Natural killer cell (primary cell): ENCODE results near the gene PLD1. TPM values are rescaled to one million over a fixed set of nuclear protein-coding genes. Genes with fewer than 3 reads are reported as not detected.

ENCODE experiments used
- ATAC-seq, 3 donors: fragments of 150-1000 bp in 2 of 3; fragments of 200-7000 bp in 1 of 3; cut with Tn5 transposase; 1 replicate in 1 of 3; 2 replicates in 2 of 3; pipeline ENCODE4 v1.10.0; 2021; ENCODE audit warnings: mild to moderate bottlenecking in 2 of 3, moderate library complexity in 2 of 3
- DNase-seq, 2 donors: peaks; one replicate each; pipeline versions ENCODE4 v3.0.0 to v3.0.0-alpha.2; 2013 to 2021; ENCODE audit warnings: mixed read lengths in 1 of 2
- H3K27ac ChIP-seq: one replicate; pipeline ENCODE4 v1.5.1; 2013; ENCODE audit warnings: mild to moderate bottlenecking, low read length
- H3K27me3 ChIP-seq: one replicate; pipeline ENCODE4 v1.6.1; 2013; ENCODE audit warnings: low read length; ENCODE audit not compliant: control insufficient read depth, insufficient read depth
- H3K36me3 ChIP-seq: one replicate; pipeline ENCODE4 v1.6.1; 2013; ENCODE audit warnings: low read length; ENCODE audit not compliant: control insufficient read depth, insufficient read depth
- H3K4me1 ChIP-seq: one replicate; pipeline ENCODE4 v1.6.1; 2013; ENCODE audit warnings: low read length; ENCODE audit not compliant: control insufficient read depth, insufficient read depth
- H3K4me3 ChIP-seq: one replicate; pipeline ENCODE4 v1.5.1; 2013; ENCODE audit warnings: low read length
- H3K9me3 ChIP-seq: one replicate; pipeline ENCODE4 v1.6.1; 2013; ENCODE audit warnings: low read length; ENCODE audit not compliant: control insufficient read depth, insufficient read depth
- H3K27ac Mint-ChIP-seq, 2 donors: one replicate each; pipeline ENCODE4 v1.8.0; 2022; ENCODE audit warnings: mild to moderate bottlenecking in 2 of 2, mixed read lengths in 2 of 2, moderate library complexity in 1 of 2
- H3K27me3 Mint-ChIP-seq, 2 donors: one replicate each; pipeline ENCODE4 v1.8.0; 2022; ENCODE audit warnings: low read depth in 2 of 2, mixed read lengths in 2 of 2
- H3K36me3 Mint-ChIP-seq: one replicate; pipeline ENCODE4 v1.8.0; 2022; ENCODE audit warnings: mixed read lengths
- H3K4me1 Mint-ChIP-seq, 2 donors: one replicate each; pipeline ENCODE4 v1.8.0; 2022; ENCODE audit warnings: mixed read lengths in 2 of 2
- H3K4me3 Mint-ChIP-seq: one replicate; pipeline ENCODE4 v1.8.0; 2022; ENCODE audit warnings: mild to moderate bottlenecking, moderate library complexity, mixed read lengths
- H3K9me3 Mint-ChIP-seq, 2 donors: one replicate each; pipeline ENCODE4 v1.8.0; 2022; ENCODE audit warnings: mixed read lengths in 2 of 2
- WGBS: methylation state at CpG from one replicate; pipeline ENCODE4 v1.1.7; 2013; ENCODE audit warnings: missing lambda C conversion rate; ENCODE audit not compliant: insufficient coverage; 5-methylcytosine and 5-hydroxymethylcytosine counted together
- intact Hi-C: fragments of 100-400 bp; cut with micrococcal nuclease; formaldehyde crosslinking; loops from one replicate; pipeline ENCODE4 v1.14.2; 2022
- total RNA-seq, 4 donors: library from RNA; stranded (reverse); fragments of 120-200 nt in 1 of 4; gene quantifications; one replicate each; pipeline versions ENCODE4 v1.2.3 to v1.2.4, GENCODE V29; 2013 to 2022
- TF ChIP-seq, protein P1 (sequence below): fragments of 200-600 bp; IDR thresholded peaks from one replicate; pipeline ENCODE4 v1.8.0; 2022; ENCODE audit warnings: antibody characterized with exemption

Gene PLD1
- total RNA-seq, 3 donors from 2014 or later (not counting 1 experiment from before 2014, with no cell fraction given), result 13.2 to 26.3 (median 17.1) TPM

- intact Hi-C loops, result no loop called here
- Histone ChIP-seq H3K9me3 (no peaks in the 10 kb centered on the region), H3K4me3 (no peak overlapping the region), H3K4me1 (no peaks in the 10 kb centered on the region), H3K27me3 (no peaks in the 10 kb centered on the region), H3K27ac (no peak overlapping the region), H3K36me3 (no peaks in the 10 kb centered on the region)
- Mint-ChIP-seq H3K36me3 (no peaks in the 10 kb centered on the region), H3K27ac (no peak overlapping the region), H3K4me1 (no peaks in the 10 kb centered on the region), H3K27me3 (no peaks in the 10 kb centered on the region), H3K9me3 (no peaks in the 10 kb centered on the region), H3K4me3 (no peak overlapping the region)
- DNase-seq (no peak), ATAC-seq (no peak)
- WGBS, result 80% methylated on average over 4 of the region's 4 CpGs
- TF ChIP-seq, protein P1, sequence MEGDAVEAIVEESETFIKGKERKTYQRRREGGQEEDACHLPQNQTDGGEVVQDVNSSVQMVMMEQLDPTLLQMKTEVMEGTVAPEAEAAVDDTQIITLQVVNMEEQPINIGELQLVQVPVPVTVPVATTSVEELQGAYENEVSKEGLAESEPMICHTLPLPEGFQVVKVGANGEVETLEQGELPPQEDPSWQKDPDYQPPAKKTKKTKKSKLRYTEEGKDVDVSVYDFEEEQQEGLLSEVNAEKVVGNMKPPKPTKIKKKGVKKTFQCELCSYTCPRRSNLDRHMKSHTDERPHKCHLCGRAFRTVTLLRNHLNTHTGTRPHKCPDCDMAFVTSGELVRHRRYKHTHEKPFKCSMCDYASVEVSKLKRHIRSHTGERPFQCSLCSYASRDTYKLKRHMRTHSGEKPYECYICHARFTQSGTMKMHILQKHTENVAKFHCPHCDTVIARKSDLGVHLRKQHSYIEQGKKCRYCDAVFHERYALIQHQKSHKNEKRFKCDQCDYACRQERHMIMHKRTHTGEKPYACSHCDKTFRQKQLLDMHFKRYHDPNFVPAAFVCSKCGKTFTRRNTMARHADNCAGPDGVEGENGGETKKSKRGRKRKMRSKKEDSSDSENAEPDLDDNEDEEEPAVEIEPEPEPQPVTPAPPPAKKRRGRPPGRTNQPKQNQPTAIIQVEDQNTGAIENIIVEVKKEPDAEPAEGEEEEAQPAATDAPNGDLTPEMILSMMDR, result no peak
Measured at GRCh38 chr3:171671709-171672108, 138.6 kb downstream of the PLD1 start.

- no peak for DNase-seq
- Histone ChIP-seq H3K4me1 (no peaks in the 10 kb centered on the region), H3K27me3 (no peaks in the 10 kb centered on the region), H3K27ac (no peak overlapping the region), H3K36me3 (no peaks in the 10 kb centered on the region), H3K4me3 (no peak overlapping the region), H3K9me3 (no peaks in the 10 kb centered on the region)
- 100% methylated on average over 3 of the region's 4 CpGs for WGBS
- intact Hi-C loops, result no loop called here
- ATAC-seq, result no peak
- Mint-ChIP-seq H3K36me3 (peaks cover 3% of the 10 kb centered on the region), H3K27me3 (no peaks in the 10 kb centered on the region), H3K4me3 (no peak overlapping the region), H3K4me1 (no peaks in the 10 kb centered on the region), H3K27ac (no peak overlapping the region), H3K9me3 (no peaks in the 10 kb centered on the region)
- TF ChIP-seq, protein P1, result no peak
Measured at GRCh38 chr3:171666516-171666915, 143.8 kb downstream of the PLD1 start.

DNA sequence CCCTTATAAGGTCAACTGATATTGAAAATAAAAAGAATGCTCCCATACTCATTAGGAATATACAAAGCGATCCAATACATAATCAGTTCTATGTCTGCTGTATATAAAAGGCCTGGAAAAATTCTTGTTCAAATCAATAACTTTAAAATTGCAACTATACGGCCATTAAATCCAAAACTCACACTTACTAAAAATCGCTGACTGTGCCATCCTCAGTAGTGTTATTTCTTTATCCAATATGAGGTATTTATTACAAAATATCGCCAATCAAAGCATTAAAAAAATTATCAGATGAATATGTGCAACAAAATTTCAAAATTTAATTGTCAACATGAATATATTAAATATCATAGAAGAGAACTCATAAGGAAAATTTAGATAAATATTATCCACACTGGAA lies 146.5 kb downstream of the PLD1 start:
- no peaks in the 10 kb centered on the region for H3K9me3 Mint-ChIP-seq
- H3K27me3 Mint-ChIP-seq, result no peaks in the 10 kb centered on the region
- H3K27ac Mint-ChIP-seq, result no peak overlapping the region
- H3K36me3 Mint-ChIP-seq, result peaks cover 10% of the 10 kb centered on the region
- no CpG with 5 or more reads among the region's 4 CpGs for WGBS
- Histone ChIP-seq H3K27ac (no peak overlapping the region), H3K36me3 (no peaks in the 10 kb centered on the region), H3K4me1 (no peaks in the 10 kb centered on the region), H3K4me3 (no peak overlapping the region), H3K9me3 (no peaks in the 10 kb centered on the region), H3K27me3 (no peaks in the 10 kb centered on the region)
- no peak for DNase-seq
- no peak overlapping the region for H3K4me3 Mint-ChIP-seq
- no peaks in the 10 kb centered on the region for H3K4me1 Mint-ChIP-seq
- intact Hi-C loops, result no loop called here
- no peak for ATAC-seq
- TF ChIP-seq, protein P1, result no peak

GRCh38 chr3:171661484-171661883 lies 148.8 kb downstream of the PLD1 start:
- Mint-ChIP-seq H3K9me3 (no peaks in the 10 kb centered on the region), H3K27me3 (no peaks in the 10 kb centered on the region), H3K36me3 (peaks cover 10% of the 10 kb centered on the region), H3K4me1 (no peaks in the 10 kb centered on the region), H3K27ac (no peak overlapping the region), H3K4me3 (no peak overlapping the region)
- H3K27me3 ChIP-seq, result no peaks in the 10 kb centered on the region
- WGBS, result 91% methylated on average over 2 of the region's 3 CpGs
- TF ChIP-seq, protein P1, result no peak
- H3K36me3 ChIP-seq, result no peaks in the 10 kb centered on the region
- H3K27ac ChIP-seq, result no peak overlapping the region
- DNase-seq (no peak), ATAC-seq (no peak)
- no peaks in the 10 kb centered on the region for H3K9me3 ChIP-seq
- H3K4me1 ChIP-seq, result no peaks in the 10 kb centered on the region
- no peak overlapping the region for H3K4me3 ChIP-seq
- intact Hi-C loops, result no loop called here
